HepG2 (cell line): ENCODE measurements around the gene TYMS. TPM values are rescaled to one million over a fixed set of nuclear protein-coding genes. Genes with fewer than 3 reads are reported as not detected.

Experiments
- CENPX ChIP-seq: sonication (generic); formaldehyde crosslinking; IDR thresholded peaks from 2 replicates; pipeline ENCODE4 v1.9.0; 2021; ENCODE audit warnings: mild to moderate bottlenecking, missing genetic modification reagents, moderate library complexity
- CREB1 ChIP-seq, 2 experiments: fragments of 450-650 bp in 1 of 2; IDR thresholded peaks; 2 replicates each; pipeline ENCODE4 v1.6.1; 2016 to 2017; ENCODE audit warnings: control low read depth in 1 of 2, mild to moderate bottlenecking in 1 of 2, missing compliant biosample characterization in 1 of 2, missing genetic modification characterization in 1 of 2
- DBP ChIP-seq: sonication (generic); formaldehyde crosslinking; IDR thresholded peaks from 2 replicates; pipeline ENCODE4 v1.4.0; 2020; ENCODE audit warnings: missing genetic modification reagents; ENCODE audit errors: not compliant biosample characterization
- EHMT2 ChIP-seq: fragments of 200-600 bp; sonication (generic); IDR thresholded peaks from 2 replicates; pipeline ENCODE4 v1.7.0; 2017; ENCODE audit warnings: antibody characterized with exemption, low read depth, low read length, borderline replicate concordance
- KAT7 ChIP-seq: IDR thresholded peaks from 2 replicates; pipeline ENCODE4 v1.6.1; 2018; ENCODE audit warnings: borderline replicate concordance, missing compliant biosample characterization
- MAFF ChIP-seq: IDR thresholded peaks from 2 replicates; pipeline ENCODE4 v1.6.1; 2011; ENCODE audit warnings: low read depth, low read length, improper control_type of control experiment
- MAFG ChIP-seq: sonication (generic); formaldehyde crosslinking; IDR thresholded peaks from 2 replicates; pipeline ENCODE4 v1.5.1; 2020; ENCODE audit warnings: mild to moderate bottlenecking, missing genetic modification reagents
- MLLT10 ChIP-seq: sonication (generic); formaldehyde crosslinking; IDR thresholded peaks from 2 replicates; pipeline ENCODE4 v1.4.0; 2020; ENCODE audit warnings: missing genetic modification reagents
- NCOA5 ChIP-seq: sonication (generic); formaldehyde crosslinking; IDR thresholded peaks from 2 replicates; pipeline ENCODE4 v1.4.0; 2020; ENCODE audit warnings: missing genetic modification reagents
- NFE2L2 ChIP-seq: fragments of 150-350 bp; IDR thresholded peaks from 2 replicates; pipeline ENCODE4 v1.6.1; 2014; ENCODE audit warnings: low read length
- TAF1 ChIP-seq: sonication (generic); formaldehyde crosslinking; IDR thresholded peaks from 2 replicates; pipeline ENCODE4 v1.4.0; 2020; ENCODE audit warnings: missing genetic modification reagents
- ZC3H4 ChIP-seq: sonication (generic); formaldehyde crosslinking; IDR thresholded peaks from 2 replicates; pipeline ENCODE4 v1.4.0; 2020; ENCODE audit warnings: missing genetic modification reagents, borderline replicate concordance
- ZNF430 ChIP-seq: sonication (generic); formaldehyde crosslinking; IDR thresholded peaks from 2 replicates; pipeline ENCODE4 v1.9.0; 2021; ENCODE audit warnings: mild to moderate bottlenecking, missing genetic modification reagents
- ZNF556 ChIP-seq: sonication (generic); formaldehyde crosslinking; IDR thresholded peaks from 2 replicates; pipeline ENCODE4 v1.4.0; 2020; ENCODE audit warnings: mild to moderate bottlenecking, missing genetic modification reagents, borderline replicate concordance
- ZNF589 ChIP-seq: sonication (generic); formaldehyde crosslinking; conservative IDR thresholded peaks from 2 replicates; pipeline ENCODE4 v1.8.0; 2022; ENCODE audit warnings: mild to moderate bottlenecking, moderate library complexity, missing genetic modification reagents
- ZNF704 ChIP-seq: sonication (generic); formaldehyde crosslinking; IDR thresholded peaks from 2 replicates; pipeline ENCODE4 v1.8.1; 2023; ENCODE audit warnings: mild to moderate bottlenecking, inconsistent platforms, moderate library complexity, missing genetic modification reagents, borderline replicate concordance
- polyA plus RNA-seq, 8 experiments: library from polyadenylated mRNA; depleted of rRNA in 3 of 8; stranded (reverse) in 7 of 8; unstranded in 1 of 8; fragments of >200 nt; fragmentation: Illumina TruSeq in 4 of 8; extraction: Trizol in 4 of 8; gene quantifications; 2 replicates each; pipeline versions ENCODE4 v1.2.1 to v1.2.3, GENCODE V29; 2011 to 2016; ENCODE audit warnings: low read depth in 4 of 8, missing spikeins in 1 of 8, mixed read lengths in 1 of 8; ENCODE audit not compliant: insufficient read depth in 1 of 8
- total RNA-seq, 5 experiments: library from RNA; depleted of rRNA; stranded (reverse); fragments of >200 nt; fragmentation: Illumina TruSeq; extraction: Trizol; gene quantifications; 2 replicates each; pipeline ENCODE4 v1.2.3, GENCODE V29; 2016; ENCODE audit warnings: low read depth in 1 of 5
- TF ChIP-seq, protein P1 (sequence below): sonication (generic); formaldehyde crosslinking; IDR thresholded peaks from 2 replicates; pipeline ENCODE4 v1.4.0; 2020; ENCODE audit warnings: mild to moderate bottlenecking, missing genetic modification reagents
- TF ChIP-seq, protein P2 (sequence below): sonication (generic); formaldehyde crosslinking; IDR thresholded peaks from 2 replicates; pipeline ENCODE4 v1.4.0; 2020; ENCODE audit warnings: low read depth, missing genetic modification reagents

TYMS gene
- total and polyA plus RNA-seq, 2 of the 13 experiments (the other 11 are each of a cell fraction or from before 2014, with no cell fraction given): 80.1 to 106 TPM

GRCh38 chr18:712401-713134 lies 55.1 kb downstream of the TYMS start, which contains the start of gene ENOSF1 (continued):
- TF ChIP-seq CREB1 (IDR thresholded peaks at IDR 0.05) (no peak), CREB1 (CRISPR knock-in tag; IDR thresholded peaks at IDR 0.05) (no peak), MAFG (CRISPR knock-in tag) (no peak), EHMT2 (no peak), NFE2L2 (no peak), ZNF556 (CRISPR knock-in tag) (peak; percentile 83; the same call in 1 of the 2 replicates), ZNF589 (CRISPR knock-in tag) (0 out of 2 replicates have a peak, but pooled peaks have one; percentile 46), NCOA5 (CRISPR knock-in tag) (no peak), MLLT10 (CRISPR knock-in tag) (no peak), MAFF (no peak), ZNF704 (CRISPR knock-in tag) (no peak), CENPX (CRISPR knock-in tag) (no peak), TAF1 (CRISPR knock-in tag) (peak; percentile 83), ZNF430 (peak; percentile 95; the same call in 1 of the 2 replicates), DBP (CRISPR knock-in tag) (no peak), ZC3H4 (no peak), KAT7 (CRISPR knock-in tag) (no peak)
- TF ChIP-seq, protein P1, sequence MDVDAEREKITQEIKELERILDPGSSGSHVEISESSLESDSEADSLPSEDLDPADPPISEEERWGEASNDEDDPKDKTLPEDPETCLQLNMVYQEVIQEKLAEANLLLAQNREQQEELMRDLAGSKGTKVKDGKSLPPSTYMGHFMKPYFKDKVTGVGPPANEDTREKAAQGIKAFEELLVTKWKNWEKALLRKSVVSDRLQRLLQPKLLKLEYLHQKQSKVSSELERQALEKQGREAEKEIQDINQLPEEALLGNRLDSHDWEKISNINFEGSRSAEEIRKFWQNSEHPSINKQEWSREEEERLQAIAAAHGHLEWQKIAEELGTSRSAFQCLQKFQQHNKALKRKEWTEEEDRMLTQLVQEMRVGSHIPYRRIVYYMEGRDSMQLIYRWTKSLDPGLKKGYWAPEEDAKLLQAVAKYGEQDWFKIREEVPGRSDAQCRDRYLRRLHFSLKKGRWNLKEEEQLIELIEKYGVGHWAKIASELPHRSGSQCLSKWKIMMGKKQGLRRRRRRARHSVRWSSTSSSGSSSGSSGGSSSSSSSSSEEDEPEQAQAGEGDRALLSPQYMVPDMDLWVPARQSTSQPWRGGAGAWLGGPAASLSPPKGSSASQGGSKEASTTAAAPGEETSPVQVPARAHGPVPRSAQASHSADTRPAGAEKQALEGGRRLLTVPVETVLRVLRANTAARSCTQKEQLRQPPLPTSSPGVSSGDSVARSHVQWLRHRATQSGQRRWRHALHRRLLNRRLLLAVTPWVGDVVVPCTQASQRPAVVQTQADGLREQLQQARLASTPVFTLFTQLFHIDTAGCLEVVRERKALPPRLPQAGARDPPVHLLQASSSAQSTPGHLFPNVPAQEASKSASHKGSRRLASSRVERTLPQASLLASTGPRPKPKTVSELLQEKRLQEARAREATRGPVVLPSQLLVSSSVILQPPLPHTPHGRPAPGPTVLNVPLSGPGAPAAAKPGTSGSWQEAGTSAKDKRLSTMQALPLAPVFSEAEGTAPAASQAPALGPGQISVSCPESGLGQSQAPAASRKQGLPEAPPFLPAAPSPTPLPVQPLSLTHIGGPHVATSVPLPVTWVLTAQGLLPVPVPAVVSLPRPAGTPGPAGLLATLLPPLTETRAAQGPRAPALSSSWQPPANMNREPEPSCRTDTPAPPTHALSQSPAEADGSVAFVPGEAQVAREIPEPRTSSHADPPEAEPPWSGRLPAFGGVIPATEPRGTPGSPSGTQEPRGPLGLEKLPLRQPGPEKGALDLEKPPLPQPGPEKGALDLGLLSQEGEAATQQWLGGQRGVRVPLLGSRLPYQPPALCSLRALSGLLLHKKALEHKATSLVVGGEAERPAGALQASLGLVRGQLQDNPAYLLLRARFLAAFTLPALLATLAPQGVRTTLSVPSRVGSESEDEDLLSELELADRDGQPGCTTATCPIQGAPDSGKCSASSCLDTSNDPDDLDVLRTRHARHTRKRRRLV (CRISPR knock-in tag): no peak
- TF ChIP-seq, protein P2, sequence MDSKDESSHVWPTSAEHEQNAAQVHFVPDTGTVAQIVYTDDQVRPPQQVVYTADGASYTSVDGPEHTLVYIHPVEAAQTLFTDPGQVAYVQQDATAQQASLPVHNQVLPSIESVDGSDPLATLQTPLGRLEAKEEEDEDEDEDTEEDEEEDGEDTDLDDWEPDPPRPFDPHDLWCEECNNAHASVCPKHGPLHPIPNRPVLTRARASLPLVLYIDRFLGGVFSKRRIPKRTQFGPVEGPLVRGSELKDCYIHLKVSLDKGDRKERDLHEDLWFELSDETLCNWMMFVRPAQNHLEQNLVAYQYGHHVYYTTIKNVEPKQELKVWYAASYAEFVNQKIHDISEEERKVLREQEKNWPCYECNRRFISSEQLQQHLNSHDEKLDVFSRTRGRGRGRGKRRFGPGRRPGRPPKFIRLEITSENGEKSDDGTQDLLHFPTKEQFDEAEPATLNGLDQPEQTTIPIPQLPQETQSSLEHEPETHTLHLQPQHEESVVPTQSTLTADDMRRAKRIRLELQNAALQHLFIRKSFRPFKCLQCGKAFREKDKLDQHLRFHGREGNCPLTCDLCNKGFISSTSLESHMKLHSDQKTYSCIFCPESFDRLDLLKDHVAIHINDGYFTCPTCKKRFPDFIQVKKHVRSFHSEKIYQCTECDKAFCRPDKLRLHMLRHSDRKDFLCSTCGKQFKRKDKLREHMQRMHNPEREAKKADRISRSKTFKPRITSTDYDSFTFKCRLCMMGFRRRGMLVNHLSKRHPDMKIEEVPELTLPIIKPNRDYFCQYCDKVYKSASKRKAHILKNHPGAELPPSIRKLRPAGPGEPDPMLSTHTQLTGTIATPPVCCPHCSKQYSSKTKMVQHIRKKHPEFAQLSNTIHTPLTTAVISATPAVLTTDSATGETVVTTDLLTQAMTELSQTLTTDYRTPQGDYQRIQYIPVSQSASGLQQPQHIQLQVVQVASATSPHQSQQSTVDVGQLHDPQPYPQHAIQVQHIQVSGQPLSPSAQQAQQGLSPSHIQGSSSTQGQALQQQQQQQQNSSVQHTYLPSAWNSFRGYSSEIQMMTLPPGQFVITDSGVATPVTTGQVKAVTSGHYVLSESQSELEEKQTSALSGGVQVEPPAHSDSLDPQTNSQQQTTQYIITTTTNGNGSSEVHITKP (CRISPR knock-in tag): no peak
